NCI-H1436 (cell line): ENCODE data around the gene FXYD4.
"Not testable (repeated sequence)": the region's sequence is repeated elsewhere in the genome, so short reads cannot be mapped to it uniquely, and the experiment has no call there.

Experiments used
- DNase-seq: peaks from one replicate; lab custom pipeline; 2025; lab: John Stamatoyannopoulos, UW

Gene FXYD4

DNA sequence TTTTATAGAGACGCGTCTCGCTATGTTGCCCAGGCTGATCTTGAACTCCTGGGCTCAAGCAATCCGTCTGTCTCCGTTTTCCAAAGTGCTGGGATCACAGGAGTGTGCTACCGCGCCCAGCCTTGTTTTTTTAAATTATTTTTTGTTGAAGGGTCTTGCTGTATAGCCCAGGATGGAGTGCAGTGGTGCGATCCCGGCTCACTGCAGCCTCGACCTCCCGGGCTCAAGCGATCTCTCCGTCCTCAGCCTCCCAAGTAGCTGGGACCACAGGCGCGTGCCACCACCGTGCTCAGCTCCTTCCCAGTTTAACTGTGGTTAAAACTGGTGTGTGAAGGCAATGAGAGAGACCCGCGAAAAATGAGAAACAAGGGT, 48.5 kb downstream of the FXYD4 start:
- no peak for DNase-seq

DNA sequence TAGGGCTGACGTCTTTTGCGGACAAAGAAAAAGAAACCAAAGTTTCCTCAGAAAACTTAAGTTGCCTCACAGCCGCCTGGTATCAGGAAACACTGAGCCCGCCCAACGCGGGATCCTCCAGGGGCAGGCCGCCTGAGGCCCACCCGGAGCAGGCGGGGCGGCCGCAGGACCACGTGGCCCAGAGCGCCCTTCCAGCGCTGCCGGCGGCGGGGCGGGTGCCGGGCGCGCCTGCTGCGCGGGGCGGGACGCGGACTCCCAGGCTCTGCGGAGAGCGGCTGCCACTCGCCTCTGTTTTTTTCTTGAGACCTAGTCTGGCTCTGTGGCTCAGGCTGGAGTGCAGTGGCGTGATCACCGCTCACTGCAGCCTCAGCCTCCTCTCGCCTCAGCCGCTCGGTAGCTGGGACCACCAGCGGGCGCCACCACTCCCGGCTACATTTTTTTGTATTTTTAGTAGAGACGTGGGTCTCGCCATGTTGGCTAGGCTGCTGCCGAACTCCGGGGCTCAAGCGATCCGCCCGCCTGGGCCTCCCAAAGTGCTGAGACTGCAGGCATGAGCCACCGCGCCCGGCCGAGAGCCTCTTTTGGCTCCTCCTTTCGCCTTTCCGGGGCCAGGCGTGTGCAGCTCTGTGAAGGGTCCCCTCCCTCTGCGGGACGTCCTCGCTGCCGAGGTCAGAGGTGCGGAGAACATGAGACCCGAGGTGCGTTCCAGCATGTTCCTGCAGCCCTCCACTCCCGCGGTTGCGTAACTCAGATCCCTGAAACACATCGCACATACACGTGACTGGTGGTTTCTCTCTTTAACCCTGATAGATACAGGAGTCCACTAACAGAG, 49.1 kb downstream of the FXYD4 start:
- DNase-seq: peak; percentile 79

- no peak for DNase-seq
Observed at GRCh38 chr10:43421201-43421507, 49.7 kb downstream of the FXYD4 start.

DNA sequence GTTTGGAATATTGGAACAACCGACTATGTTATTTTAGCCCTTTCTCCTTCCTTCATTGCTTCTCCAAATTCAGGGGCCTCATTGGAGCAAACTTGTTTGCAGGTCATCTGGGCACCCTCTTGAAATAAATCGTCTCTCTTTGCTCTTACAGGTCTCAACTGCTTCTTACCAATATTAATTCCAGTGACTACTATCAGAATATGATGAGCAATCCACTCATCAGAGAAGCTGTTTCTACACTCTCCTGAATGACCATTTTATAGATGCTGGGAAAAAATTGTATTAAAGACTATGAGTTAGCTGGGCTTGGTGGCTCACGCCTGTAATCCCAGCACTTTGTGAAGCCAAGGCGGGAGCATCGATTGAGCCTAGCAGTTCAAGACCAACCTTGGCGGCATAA, 50.1 kb downstream of the FXYD4 start:
- no peak for DNase-seq

DNA sequence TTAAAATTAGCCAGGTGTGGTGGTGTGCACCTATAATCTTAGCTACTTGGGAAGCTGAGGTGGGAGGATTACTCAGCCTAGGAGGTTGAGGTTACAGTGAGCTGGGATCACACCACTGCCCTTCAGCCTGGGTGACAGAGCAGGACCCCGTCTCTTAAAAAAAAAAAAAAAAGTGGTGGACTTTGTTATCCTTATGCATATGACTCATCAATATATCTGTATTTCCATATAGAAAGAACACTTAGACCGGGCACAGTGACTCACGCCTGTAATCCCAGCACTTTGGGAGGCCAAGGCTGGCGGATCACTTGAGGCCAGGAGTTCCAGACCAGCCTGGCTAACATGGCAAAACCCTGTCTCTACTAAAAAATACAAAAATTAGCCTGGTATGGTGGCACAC, 50.5 kb downstream of the FXYD4 start:
- not testable (repeated sequence) for DNase-seq

- DNase-seq: no peak
Observed at GRCh38 chr10:43424416-43424815, 53.0 kb downstream of the FXYD4 start.
